ENCODE data around the gene SOX3.

Gene SOX3

DNA sequence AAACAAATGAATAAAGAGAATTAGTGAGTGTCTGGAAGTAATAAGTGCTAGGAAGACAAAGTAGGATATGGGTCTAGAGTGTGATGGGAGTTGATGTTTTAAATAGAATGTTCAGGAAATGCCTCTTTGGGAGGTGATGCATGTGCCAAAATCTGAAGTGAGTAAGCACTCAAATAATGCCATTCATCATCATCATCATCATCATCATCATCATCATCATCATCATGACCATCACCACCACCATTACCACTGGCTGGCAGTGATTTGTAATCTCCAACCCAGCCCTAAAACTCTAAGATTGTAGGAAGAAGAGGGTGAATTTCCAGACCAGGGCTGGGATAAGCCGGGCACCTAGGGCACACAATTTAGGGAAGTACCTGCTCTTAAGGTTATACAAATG, 9.7 kb upstream of the SOX3 start:
- in situ Hi-C loops (cut with HindIII; ENCODE audit: low sequenced_read_pairs): no loop called here
- TF ChIP-seq, protein P1, sequence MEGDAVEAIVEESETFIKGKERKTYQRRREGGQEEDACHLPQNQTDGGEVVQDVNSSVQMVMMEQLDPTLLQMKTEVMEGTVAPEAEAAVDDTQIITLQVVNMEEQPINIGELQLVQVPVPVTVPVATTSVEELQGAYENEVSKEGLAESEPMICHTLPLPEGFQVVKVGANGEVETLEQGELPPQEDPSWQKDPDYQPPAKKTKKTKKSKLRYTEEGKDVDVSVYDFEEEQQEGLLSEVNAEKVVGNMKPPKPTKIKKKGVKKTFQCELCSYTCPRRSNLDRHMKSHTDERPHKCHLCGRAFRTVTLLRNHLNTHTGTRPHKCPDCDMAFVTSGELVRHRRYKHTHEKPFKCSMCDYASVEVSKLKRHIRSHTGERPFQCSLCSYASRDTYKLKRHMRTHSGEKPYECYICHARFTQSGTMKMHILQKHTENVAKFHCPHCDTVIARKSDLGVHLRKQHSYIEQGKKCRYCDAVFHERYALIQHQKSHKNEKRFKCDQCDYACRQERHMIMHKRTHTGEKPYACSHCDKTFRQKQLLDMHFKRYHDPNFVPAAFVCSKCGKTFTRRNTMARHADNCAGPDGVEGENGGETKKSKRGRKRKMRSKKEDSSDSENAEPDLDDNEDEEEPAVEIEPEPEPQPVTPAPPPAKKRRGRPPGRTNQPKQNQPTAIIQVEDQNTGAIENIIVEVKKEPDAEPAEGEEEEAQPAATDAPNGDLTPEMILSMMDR (IDR thresholded peaks at IDR 0.05; ENCODE audit: low read depth, low read length, missing control alignments): no peak
- H3K4me3 ChIP-seq (ENCODE audit: low read depth, low read length): no peak overlapping the region
- DNase-seq (ENCODE audit: low read depth): no peak

DNA sequence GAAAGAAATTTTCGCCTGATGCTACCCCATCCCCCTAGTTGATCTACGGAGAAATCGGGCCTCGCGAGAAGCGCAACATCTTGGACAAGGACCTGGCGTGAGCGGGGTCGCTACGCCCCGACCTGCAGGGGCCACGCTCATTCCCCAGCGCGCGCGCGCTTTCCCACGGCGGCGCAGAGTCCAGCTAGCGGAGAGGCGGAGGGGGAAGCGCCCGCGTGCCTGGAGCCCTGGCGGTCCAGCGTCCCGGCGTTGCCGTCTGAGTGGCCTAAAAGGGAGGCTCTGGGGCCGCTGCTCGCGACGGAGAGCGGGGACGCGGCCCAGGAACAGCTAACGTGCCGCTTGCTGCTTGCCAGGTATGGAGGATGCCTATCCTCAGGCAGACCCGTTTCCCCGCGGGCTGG, 6.0 kb upstream of the SOX3 start:
- H3K4me3 ChIP-seq (ENCODE audit: low read depth, low read length): no peak overlapping the region
- DNase-seq (ENCODE audit: low read depth): no peak
- in situ Hi-C loops (cut with HindIII; ENCODE audit: low sequenced_read_pairs): no loop called here
- TF ChIP-seq, protein P1 (IDR thresholded peaks at IDR 0.05; ENCODE audit: low read depth, low read length, missing control alignments): no peak

DNA sequence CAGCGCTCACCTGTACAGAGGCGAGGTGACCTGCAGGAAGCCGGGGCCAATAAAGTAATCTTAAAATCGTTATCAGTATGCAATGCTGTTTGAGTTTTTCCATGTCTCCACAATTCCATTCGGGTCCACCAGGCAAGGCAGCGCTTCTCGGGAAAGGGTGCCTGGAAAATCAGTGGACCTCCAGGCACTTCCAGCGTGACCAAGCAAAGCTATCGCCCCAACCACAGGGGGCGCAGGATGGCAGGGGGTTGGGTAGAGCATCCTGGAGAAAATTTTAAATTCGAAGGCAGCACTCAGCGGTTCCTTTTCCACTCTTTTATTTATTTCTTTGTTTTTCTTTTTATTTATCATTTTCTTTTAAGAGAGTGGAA, 5.4 kb upstream of the SOX3 start:
- in situ Hi-C loops (cut with HindIII; ENCODE audit: low sequenced_read_pairs): no loop called here
- TF ChIP-seq, protein P1 (IDR thresholded peaks at IDR 0.05; ENCODE audit: low read depth, low read length, missing control alignments): peak; percentile 5
- DNase-seq (ENCODE audit: low read depth): no peak
- no peak overlapping the region for H3K4me3 ChIP-seq (ENCODE audit: low read depth, low read length)

DNA sequence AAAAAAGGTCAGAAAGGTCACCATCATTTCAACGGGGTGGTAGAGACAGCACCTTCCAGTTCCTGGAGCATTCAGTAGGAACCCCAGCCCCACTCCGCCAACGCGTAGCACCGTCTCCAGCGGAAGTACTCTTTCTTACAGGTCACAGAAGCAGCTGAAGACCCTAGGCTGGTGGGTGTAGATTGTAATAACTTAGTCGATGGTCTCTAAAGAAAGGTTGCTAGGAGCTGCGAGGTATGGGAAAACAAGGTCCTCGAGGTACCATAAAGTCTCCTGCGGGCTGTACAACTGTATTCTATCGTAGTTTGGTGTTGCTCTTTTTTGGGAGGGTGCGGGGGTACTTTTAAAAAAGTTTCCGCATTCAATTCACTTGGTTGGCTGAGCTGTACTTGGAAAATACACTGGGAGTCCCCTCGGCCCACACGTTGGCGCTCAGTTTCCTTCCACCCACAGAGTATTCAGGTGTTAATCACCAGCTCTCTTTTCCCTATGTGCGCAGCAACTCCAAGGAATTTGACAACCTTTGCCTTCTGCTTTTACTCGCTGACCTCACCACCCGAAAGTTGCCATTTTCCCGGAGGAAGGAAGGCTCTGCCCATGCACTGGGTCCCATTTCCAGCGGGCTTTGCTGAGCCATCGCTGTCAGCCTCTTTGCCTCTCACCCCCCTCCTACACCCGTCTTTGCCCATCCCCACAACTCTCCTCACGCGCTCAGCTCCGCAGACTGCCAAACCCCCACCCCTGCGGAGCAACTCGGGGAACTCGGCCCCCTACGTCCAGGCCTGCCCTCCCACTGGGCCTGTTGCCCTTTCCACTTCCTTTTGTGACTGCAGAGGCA, 4.8 kb upstream of the SOX3 start:
- in situ Hi-C loops (cut with HindIII; ENCODE audit: low sequenced_read_pairs): no loop called here
- TF ChIP-seq, protein P1 (IDR thresholded peaks at IDR 0.05; ENCODE audit: low read depth, low read length, missing control alignments): no peak
- no peak for DNase-seq (ENCODE audit: low read depth)
- no peak overlapping the region for H3K4me3 ChIP-seq (ENCODE audit: low read depth, low read length)

DNA sequence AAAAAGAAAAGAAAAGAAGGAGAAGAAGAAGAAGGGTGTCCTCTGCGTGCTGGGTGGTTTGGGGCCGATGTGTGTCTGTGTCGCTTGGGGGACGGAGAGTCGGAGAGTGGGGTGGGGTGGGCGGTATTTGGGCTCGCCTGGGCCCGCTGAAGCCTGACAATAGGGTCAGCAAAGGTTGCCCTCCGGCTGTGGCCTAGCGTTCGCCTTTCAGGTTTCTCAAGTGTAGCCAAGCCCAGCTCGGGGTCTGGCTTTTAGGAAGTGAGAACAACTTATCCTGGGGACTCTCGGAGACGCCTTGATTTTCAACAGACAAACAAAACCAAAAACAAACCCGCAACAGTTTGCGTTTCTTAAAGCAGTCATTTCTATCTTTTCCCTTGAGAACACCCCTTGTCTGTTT, 4.1 kb upstream of the SOX3 start:
- no peak for DNase-seq (ENCODE audit: low read depth)
- in situ Hi-C loops (cut with HindIII; ENCODE audit: low sequenced_read_pairs): no loop called here
- TF ChIP-seq, protein P1 (IDR thresholded peaks at IDR 0.05; ENCODE audit: low read depth, low read length, missing control alignments): no peak
- H3K4me3 ChIP-seq (ENCODE audit: low read depth, low read length): no peak overlapping the region

GRCh38 chrX:140507982-140508305, 3.1 kb upstream of the SOX3 start:
- in situ Hi-C loops (cut with HindIII; ENCODE audit: low sequenced_read_pairs): no loop called here
- DNase-seq (ENCODE audit: low read depth): no peak
- H3K4me3 ChIP-seq (ENCODE audit: low read depth, low read length): peak overlapping the region; percentile 5
- TF ChIP-seq, protein P1 (IDR thresholded peaks at IDR 0.05; ENCODE audit: low read depth, low read length, missing control alignments): peak; percentile 74

Data from astrocyte of the cerebellum (primary cell).